Measurements from ENCODE around the gene CPNE5. TPM values are rescaled to one million over a fixed set of nuclear protein-coding genes. Genes with fewer than 3 reads are reported as not detected.

The CPNE5 gene
- total and polyA plus RNA-seq, 9 of the 15 experiments (the other 6 are each of a cell fraction or from before 2014, with no cell fraction given) = 0.14 to 1.0 (median 0.46) TPM; not detected in 2

GRCh38 chr6:36755435-36756348 is 83.6 kb downstream of the CPNE5 start (continued):
- TF ChIP-seq GMEB1 (CRISPR knock-in tag; IDR thresholded peaks at IDR 0.05) (no peak), CREBBP (IDR thresholded peaks at IDR 0.05; ENCODE audit: low read depth, low read length) (no peak), SMC3 (conservative IDR thresholded peaks at IDR 0.05; ENCODE audit: insufficient read depth, low read depth, low read length) (no peak), RBBP5 (IDR thresholded peaks at IDR 0.05; ENCODE audit: borderline replicate concordance, insufficient read depth, low read length, poor library complexity, severe bottlenecking) (peak; percentile 16), ILK (tag; IDR thresholded peaks at IDR 0.05; ENCODE audit: borderline replicate concordance, low read depth) (no peak), JUNB (CRISPR knock-in tag; conservative IDR thresholded peaks at IDR 0.05) (no peak), YBX1 (IDR thresholded peaks at IDR 0.05) (no peak), ARID1B (IDR thresholded peaks at IDR 0.05) (0 out of 2 replicates have a peak, but pooled peaks have one; percentile 30), ATF3 (IDR thresholded peaks at IDR 0.05) (peak; percentile 64), ATF3 (CRISPR knock-in tag; conservative IDR thresholded peaks at IDR 0.05) (no peak), ELF1 (tag; IDR thresholded peaks at IDR 0.05) (peak; percentile 40; the same call in 1 of the 2 replicates), ZNF224 (CRISPR knock-in tag; IDR thresholded peaks at IDR 0.05) (no peak), RBM34 (IDR thresholded peaks at IDR 0.05; ENCODE audit: borderline replicate concordance, insufficient read depth, low read length) (no peak), RCOR1 (IDR thresholded peaks at IDR 0.05; ENCODE audit: borderline replicate concordance in 1 of 2, low read depth in 2 of 2, low read length in 2 of 2) (0 out of 4 replicates have a peak, but pooled peaks of 1 of the 2 experiments have one; percentile 9), E2F4 (CRISPR knock-in tag; IDR thresholded peaks at IDR 0.05; ENCODE audit: low read depth) (no peak), SPI1 (IDR thresholded peaks at IDR 0.05; ENCODE audit: borderline replicate concordance, low read depth, low read length) (peak; percentile 52; the same call in 1 of the 2 replicates), ZNF134 (CRISPR knock-in tag; conservative IDR thresholded peaks at IDR 0.05) (peak; percentile 67; the same call in 1 of the 2 replicates), CREM (IDR thresholded peaks at IDR 0.05; ENCODE audit: low read depth) (peak; percentile 37; the same call in 1 of the 2 replicates), ESRRA (IDR thresholded peaks at IDR 0.05; ENCODE audit: borderline replicate concordance, low read depth) (peak; percentile 42; the same call in 1 of the 2 replicates), FOSL1 (tag; conservative IDR thresholded peaks at IDR 0.05) (peak; percentile 68), DPF2 (IDR thresholded peaks at IDR 0.05) (peak; percentile 42; the same call in 1 of the 2 replicates)
- TF ChIP-seq, protein P1, sequence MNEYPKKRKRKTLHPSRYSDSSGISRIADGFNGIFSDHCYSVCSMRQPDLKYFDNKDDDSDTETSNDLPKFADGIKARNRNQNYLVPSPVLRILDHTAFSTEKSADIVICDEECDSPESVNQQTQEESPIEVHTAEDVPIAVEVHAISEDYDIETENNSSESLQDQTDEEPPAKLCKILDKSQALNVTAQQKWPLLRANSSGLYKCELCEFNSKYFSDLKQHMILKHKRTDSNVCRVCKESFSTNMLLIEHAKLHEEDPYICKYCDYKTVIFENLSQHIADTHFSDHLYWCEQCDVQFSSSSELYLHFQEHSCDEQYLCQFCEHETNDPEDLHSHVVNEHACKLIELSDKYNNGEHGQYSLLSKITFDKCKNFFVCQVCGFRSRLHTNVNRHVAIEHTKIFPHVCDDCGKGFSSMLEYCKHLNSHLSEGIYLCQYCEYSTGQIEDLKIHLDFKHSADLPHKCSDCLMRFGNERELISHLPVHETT (CRISPR knock-in tag; conservative IDR thresholded peaks at IDR 0.05 in 1 of 2, IDR thresholded peaks at IDR 0.05 in 1 of 2) = 0 out of 4 replicates have a peak, but pooled peaks of 1 of the 2 experiments have one; percentile 49
